Stimulated activated CD8-positive, alpha-beta memory T cell treated with anti-CD3 and anti-CD28 coated beads, Interleukin-7, amount 100 ng/mL, for 24 hours (primary cell): ENCODE measurements around the gene TLE5.
"Not testable (repeated sequence)": the region's sequence is repeated elsewhere in the genome, so short reads cannot be mapped to it uniquely, and the experiment has no call there.

ENCODE experiments used
- DNase-seq: peaks from one replicate; pipeline ENCODE4 v3.0.0-alpha.2; 2020; ENCODE audit warnings: low read depth

TLE5 gene

GRCh38 chr19:3025549-3025886 lies 36.8 kb downstream of the TLE5 start:
- DNase-seq, result no peak

DNA sequence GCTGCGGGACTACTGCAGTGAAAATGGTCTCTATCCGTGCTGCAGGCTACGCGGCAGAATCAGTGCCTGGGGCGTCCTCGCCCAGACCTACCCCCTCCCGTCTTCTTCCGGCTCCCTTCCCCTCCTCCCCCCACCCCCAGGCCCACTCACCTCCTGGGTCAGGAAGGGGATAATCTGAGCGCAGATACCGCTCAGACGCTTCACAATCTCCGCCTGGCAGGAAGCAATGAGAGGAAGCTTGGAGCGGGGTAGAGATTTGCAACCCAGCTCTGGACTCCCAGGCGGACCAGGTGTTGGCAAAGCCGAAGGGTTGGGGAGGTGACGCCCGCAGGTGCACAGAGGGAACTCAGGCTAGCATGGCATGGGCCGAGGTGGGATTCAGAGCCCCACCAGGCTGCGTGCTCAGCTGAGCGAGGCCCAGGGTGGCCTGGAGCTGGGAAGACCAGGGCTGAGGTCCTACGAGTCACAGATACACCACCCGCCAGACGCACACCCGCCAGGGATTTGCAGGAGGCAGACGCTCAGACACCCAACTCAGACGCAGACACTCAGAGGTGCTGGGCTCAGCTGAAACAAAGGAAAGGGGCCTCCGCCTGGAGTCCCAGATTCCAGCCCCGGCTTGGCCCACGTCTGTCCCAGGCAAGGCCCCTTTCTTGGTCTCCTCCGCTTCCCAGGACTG lies 37.3 kb downstream of the TLE5 start:
- DNase-seq, result no peak

DNA sequence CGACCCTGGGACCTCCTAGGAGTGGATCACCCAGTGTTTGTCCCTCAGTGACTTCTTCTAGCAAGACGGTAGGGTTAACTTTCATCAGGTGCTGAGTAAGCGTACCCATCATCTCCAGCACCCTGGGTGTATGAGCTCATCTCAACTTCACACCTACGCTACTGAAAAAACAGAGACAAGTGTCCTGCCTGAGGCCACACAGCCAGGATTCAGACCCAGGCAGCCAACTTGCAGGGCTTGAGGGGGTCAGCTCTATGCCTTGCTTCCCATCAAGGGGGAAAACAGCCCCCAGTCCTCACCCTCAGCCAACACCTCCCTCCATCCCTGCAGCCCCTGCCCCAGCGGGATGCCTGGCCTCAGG lies 37.8 kb downstream of the TLE5 start:
- DNase-seq, result no peak

- DNase-seq, result no peak
Observed at GRCh38 chr19:3020321-3020960, 41.9 kb downstream of the TLE5 start.

DNA sequence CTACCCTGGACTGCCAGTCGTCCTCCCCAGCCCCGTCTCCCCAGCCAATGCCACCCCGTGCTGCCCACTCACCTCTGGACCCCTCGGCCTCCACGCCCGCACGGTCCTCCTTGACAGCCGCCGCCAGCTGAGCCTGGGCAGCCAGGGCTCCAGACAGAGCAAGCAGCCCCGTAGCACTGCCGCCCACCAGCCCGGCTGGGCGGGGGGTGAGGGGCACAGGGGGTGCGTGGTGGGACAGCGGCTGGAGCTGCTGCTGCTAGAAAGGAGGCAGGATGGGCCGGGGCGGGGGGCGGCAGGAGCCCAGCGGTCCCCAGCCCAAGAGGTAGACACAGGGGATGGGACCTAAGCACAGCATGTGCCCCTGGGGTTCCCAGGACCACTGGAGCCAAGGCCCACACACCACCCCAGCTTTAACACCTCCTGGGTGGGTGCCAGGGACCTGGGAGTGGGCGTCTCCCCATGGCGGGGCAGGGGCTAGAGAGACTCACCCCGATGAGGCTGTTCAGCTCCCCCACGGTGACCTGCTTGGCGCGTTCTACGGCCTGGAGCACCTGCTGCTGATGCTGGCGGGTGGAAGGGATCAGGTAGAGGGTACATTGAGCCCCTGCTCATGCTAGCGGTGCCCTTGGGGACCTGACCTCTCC lies 43.0 kb downstream of the TLE5 start:
- DNase-seq, result no peak

GRCh38 chr19:3017923-3018322 lies 44.4 kb downstream of the TLE5 start:
- DNase-seq, result no peak

DNA sequence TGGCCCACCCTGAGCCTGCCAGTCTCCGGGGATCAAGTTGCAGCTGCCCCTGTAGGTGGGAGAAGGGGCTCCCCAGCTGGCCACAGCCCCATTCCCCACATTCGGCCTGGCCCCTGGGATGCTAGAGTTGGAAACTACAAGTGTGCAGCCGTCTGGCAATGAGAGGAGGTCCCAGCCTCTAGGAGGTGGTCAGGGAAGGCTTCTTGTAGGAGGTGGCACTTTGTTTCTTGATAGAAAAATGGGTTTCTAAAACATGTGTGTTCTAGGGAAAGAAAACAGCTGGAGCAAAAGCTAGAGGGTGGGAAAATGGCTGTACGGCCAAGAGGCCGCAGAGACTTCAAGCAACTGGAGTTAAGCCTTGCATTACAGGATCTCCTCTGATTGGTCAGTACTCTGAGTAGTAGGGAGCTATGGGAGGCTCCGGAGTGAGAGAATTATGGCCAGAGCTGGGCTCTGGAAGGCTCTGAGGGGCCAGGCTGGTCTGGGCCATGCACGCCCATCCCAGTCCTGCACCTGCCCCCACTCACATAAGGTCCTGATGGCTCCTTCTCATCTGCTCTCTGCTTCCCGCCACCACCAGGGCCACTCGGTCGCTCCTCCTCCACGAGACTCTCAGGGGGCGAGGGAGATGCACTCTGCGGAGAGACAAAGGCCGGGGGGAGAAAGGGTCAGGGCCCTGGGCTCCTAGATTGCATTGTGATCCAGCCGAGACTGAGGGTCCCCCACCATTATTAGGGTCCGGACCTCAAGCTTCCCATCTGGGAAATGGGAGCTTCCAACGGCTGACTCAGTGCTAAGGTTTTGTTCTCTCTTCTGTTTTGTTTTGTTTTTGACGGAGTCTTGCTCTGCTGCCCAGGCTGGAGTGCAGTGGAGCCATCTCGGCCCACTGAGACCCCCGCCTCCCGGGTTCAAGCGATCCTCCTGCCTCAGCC lies 46.9 kb downstream of the TLE5 start:
- DNase-seq, result no peak

DNA sequence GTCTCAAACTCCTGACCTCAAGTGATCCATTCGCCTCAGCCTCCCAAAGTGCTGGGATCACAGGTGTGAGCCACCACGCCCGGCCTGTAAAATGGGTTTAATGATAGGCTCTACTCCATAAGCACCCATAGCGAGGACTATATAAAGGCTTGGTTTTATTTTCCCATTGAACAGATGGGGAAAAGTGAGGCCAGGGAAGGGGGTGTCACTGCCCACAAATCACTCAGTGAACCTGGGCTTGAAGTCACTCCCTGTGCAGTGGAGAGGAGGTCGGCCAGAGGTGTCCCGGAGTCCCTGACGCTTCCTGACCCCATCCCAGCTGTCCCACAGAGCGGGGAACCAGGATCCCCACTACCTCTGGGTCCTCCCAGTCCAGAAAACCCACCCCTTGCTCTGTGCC lies 48.2 kb downstream of the TLE5 start:
- no peak for DNase-seq

DNA sequence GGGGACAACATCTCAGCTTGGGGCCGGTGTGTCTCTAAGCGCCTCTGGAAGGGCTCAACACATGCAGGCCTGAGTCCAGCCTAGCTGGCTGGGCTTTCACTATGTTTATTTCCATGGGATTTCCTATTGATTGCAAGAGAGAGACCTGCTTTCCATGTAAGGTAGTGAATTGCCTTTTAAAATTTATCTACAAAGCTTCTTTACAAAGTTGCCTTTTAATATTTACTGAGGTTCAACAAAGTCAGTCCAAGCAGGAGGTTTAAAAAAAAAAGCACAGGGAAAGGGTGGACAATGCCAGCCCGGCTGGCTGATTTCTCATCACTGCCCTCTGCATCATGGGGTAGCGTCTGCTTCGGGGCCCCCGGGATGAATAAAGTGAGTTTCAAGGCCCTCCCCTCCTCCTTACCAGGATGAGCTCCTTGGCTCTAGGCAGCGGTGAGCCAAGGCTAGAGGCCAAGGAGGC lies 49.0 kb downstream of the TLE5 start:
- DNase-seq, result no peak

DNA sequence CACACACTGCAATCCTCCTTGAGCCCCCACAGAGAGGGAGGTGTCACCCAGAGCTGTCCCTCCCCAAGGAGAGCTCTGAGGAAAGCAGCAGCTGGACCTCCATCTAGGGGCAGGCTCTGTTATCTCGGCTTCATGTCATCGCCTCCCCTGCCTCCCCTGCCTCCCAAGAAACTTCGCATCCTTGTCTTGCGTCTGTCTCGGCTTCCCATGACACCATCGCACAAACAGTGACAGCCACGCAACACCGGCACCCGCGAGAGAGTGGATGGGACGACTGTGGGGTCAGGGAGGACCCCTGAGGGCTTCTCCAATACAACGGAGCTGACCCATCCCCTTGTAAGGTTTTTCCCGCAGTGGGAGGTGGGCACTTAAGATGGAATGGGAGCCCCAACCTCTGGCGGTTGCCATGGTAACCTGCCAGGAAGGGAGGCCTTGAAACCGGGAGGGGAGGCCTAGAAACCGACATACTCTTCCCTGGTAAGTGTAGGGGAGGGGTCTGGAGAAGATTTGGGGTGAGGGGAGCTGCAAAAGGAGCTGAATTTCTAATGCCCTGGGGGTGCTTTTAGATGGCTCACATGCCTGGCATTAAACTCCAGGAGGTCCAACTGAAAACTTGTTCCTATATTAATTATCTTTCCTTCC lies 49.6 kb downstream of the TLE5 start:
- no peak for DNase-seq

- DNase-seq, result not testable (repeated sequence)
Observed at GRCh38 chr19:3012059-3012458, 50.2 kb downstream of the TLE5 start.

DNA sequence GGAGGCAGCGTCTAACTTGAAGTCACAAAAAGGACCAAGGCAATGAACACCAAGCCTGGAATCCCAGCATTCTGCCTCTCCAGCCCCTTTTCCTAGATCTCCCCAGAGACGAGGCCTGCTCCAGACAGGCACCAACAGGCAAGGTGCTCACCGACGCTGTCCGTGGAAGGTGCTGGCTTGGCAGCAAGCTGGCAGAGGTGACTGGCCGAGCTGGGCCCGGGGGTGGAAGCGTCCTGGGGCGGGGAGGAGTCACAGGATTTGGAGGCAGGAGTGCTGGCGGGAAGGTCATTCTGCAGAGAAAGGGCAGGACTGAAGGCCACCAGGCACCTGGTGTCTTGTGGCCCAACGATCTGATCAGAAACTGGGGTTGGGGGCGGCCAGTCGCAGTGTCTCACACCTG lies 51.4 kb downstream of the TLE5 start:
- no peak for DNase-seq

- DNase-seq, result no peak
Observed at GRCh38 chr19:3008994-3009393, 53.3 kb downstream of the TLE5 start.

- no peak for DNase-seq
Observed at GRCh38 chr19:3007975-3008374, 54.3 kb downstream of the TLE5 start.

DNA sequence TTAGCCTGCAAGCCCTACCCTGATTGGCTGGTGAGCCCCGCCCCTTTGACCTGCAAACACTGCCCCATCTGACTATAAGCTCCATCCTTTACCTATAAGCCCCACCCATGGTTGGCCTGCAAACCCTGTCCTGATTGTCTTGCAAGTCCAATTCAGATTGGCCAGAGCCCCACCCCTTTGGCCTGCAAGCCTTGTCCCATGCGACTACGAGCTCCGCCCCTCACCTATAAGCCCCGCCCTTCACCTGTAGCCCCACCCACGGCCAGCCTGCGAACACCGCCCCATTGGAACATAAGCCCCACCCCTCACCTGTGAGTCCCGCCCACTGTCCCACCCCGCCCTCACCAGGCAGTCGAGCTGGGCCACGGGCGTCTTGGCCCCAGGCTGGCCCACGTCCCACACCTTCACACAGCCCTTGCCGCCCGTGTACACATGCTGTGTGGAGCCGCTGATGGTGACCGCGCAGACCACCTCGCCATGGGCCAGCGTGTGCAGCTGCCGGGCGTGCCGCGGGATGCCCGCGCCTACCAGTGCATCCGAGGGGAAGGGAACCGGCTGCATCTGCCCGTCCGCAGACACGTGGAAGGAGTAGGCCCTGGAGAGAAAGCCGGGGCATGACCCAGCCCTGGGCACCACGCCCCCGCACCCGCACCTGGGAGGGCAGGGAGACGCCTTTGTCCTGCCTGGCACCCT lies 56.1 kb downstream of the TLE5 start:
- no peak for DNase-seq

GRCh38 chr19:3005345-3005744 lies 57.0 kb downstream of the TLE5 start:
- no peak for DNase-seq

GRCh38 chr19:3004522-3004921 lies 57.8 kb downstream of the TLE5 start:
- DNase-seq, result no peak

DNA sequence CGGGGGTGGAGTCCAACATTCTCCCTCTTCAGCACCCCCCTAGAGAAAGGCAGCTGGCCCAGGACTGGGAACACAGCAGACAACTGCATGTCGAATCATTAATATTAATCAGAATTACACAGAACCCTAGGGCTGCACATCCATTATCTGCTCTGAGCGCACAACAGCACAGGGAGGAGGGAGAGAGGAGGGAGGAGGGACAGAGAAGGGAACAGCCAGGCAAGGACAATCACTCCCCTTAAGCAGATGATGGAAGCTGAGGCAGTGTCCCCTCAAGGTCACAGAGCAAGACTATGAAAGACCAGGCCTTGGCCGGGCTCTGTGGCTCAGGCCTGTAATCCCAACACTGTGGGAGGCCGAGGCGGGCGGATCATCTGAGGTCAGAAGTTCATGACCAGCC lies 59.2 kb downstream of the TLE5 start:
- no peak for DNase-seq
